GM23338 (cell line): ENCODE results near the gene USP6. TPM values are rescaled to one million over a fixed set of nuclear protein-coding genes. Genes with fewer than 3 reads are reported as not detected.
"Not testable (repeated sequence)": the region's sequence is repeated elsewhere in the genome, so short reads cannot be mapped to it uniquely, and the experiment has no call there.

Experiments
- ATAC-seq: fragments of 200-7000 bp; cut with Tn5 transposase; 3 replicates; pipeline ENCODE4 v1.9.1; 2020
- DNase-seq: peaks from one replicate; pipeline ENCODE4 v3.0.0-alpha.2; 2015; ENCODE audit warnings: low spot score
- H2AFZ ChIP-seq: fragments of 200-600 bp; sonication (generic); 2 replicates; pipeline ENCODE4 v1.8.0; 2016; ENCODE audit warnings: antibody characterized with exemption, mild to moderate bottlenecking, moderate library complexity
- H3F3A ChIP-seq: fragments of 200-600 bp; sonication (generic); replicated peaks from 2 replicates; pipeline ENCODE4 v1.8.0; 2017; ENCODE audit warnings: antibody characterized with exemption, mixed run types, low read depth
- H3K27ac ChIP-seq: fragments of 200-600 bp; sonication (generic); 2 replicates; pipeline ENCODE4 v1.6.1; 2016; ENCODE audit warnings: low read depth
- H3K27me3 ChIP-seq: fragments of 200-600 bp; sonication (generic); 2 replicates; pipeline ENCODE4 v1.8.0; 2016; ENCODE audit warnings: mild to moderate bottlenecking, mixed run types, moderate library complexity; ENCODE audit not compliant: insufficient read depth
- H3K36me3 ChIP-seq: fragments of 200-600 bp; sonication (generic); 2 replicates; pipeline ENCODE4 v1.8.0; 2016; ENCODE audit warnings: mild to moderate bottlenecking; ENCODE audit not compliant: insufficient read depth
- H3K4me1 ChIP-seq: fragments of 200-600 bp; sonication (generic); 2 replicates; pipeline ENCODE4 v1.8.0; 2016; ENCODE audit warnings: mild to moderate bottlenecking, moderate library complexity; ENCODE audit not compliant: insufficient read depth
- H3K4me2 ChIP-seq: fragments of 200-600 bp; sonication (generic); 2 replicates; pipeline ENCODE4 v1.7.1; 2017; ENCODE audit warnings: mixed run types
- H3K4me3 ChIP-seq: fragments of 200-600 bp; sonication (generic); 2 replicates; pipeline ENCODE4 v1.6.1; 2016; ENCODE audit warnings: mixed run types
- H3K79me2 ChIP-seq: fragments of 200-600 bp; sonication (generic); replicated peaks from 2 replicates; pipeline ENCODE4 v1.8.0; 2017; ENCODE audit warnings: mild to moderate bottlenecking; ENCODE audit not compliant: insufficient read depth
- H3K9me2 ChIP-seq: fragments of 200-600 bp; sonication (generic); 2 replicates; pipeline ENCODE4 v1.8.0; 2017; ENCODE audit not compliant: insufficient read depth
- H4K20me1 ChIP-seq: fragments of 200-600 bp; sonication (generic); replicated peaks from 2 replicates; pipeline ENCODE4 v1.8.0; 2017; ENCODE audit warnings: mild to moderate bottlenecking; ENCODE audit not compliant: insufficient read depth
- H3K27ac Mint-ChIP-seq: 2 replicates; pipeline ENCODE4 v1.8.0; 2020; ENCODE audit warnings: inconsistent platforms, mild to moderate bottlenecking, moderate library complexity, mixed read lengths
- H3K27me3 Mint-ChIP-seq: 3 replicates; pipeline ENCODE4 v1.8.0; 2022; ENCODE audit warnings: low read depth, mild to moderate bottlenecking, moderate library complexity, mixed read lengths, inconsistent platforms; ENCODE audit not compliant: insufficient read depth, poor library complexity
- H3K36me3 Mint-ChIP-seq: 3 replicates; pipeline ENCODE4 v1.8.0; 2021; ENCODE audit warnings: low read depth, mild to moderate bottlenecking, inconsistent platforms, moderate library complexity, mixed read lengths
- H3K4me1 Mint-ChIP-seq: 3 replicates; pipeline ENCODE4 v1.8.0; 2020; ENCODE audit warnings: mild to moderate bottlenecking, inconsistent platforms, mixed read lengths
- H3K4me3 Mint-ChIP-seq: 3 replicates; pipeline ENCODE4 v1.8.0; 2021; ENCODE audit warnings: moderate library complexity, mild to moderate bottlenecking, inconsistent platforms, mixed read lengths
- H3K9me3 Mint-ChIP-seq: 3 replicates; pipeline ENCODE4 v1.8.0; 2020; ENCODE audit warnings: moderate library complexity, mild to moderate bottlenecking, inconsistent platforms, mixed read lengths
- CREB1 ChIP-seq: fragments of 250-450 bp; sonication (Bioruptor Pico); IDR thresholded peaks from 2 replicates; pipeline ENCODE4 v1.5.0; 2020; ENCODE audit warnings: low read depth, mild to moderate bottlenecking, moderate library complexity
- ETS1 ChIP-seq: IDR thresholded peaks from 2 replicates; pipeline ENCODE4 v1.6.1; 2016; ENCODE audit warnings: antibody characterized with exemption
- EZH2 ChIP-seq: fragments of 200-600 bp; sonication (generic); IDR thresholded peaks from one replicate; pipeline ENCODE4 v1.8.0; 2017; ENCODE audit warnings: antibody characterized with exemption, mild to moderate bottlenecking, low read depth; ENCODE audit not compliant: unreplicated experiment
- EZH2phosphoT487 ChIP-seq: fragments of 200-600 bp; sonication (generic); IDR thresholded peaks from one replicate; pipeline ENCODE4 v1.8.1; 2018; ENCODE audit warnings: antibody characterized with exemption; ENCODE audit not compliant: unreplicated experiment
- JUNB ChIP-seq: IDR thresholded peaks from one replicate; pipeline ENCODE4 v1.6.1; 2016; ENCODE audit warnings: antibody characterized with exemption; ENCODE audit not compliant: unreplicated experiment
- NANOG ChIP-seq: IDR thresholded peaks from 2 replicates; pipeline ENCODE4 v1.6.1; 2016; ENCODE audit warnings: antibody characterized with exemption, borderline replicate concordance
- REST ChIP-seq: IDR thresholded peaks from one replicate; pipeline ENCODE4 v1.6.1; 2018; ENCODE audit warnings: antibody characterized with exemption; ENCODE audit not compliant: unreplicated experiment
- ZNF114 ChIP-seq: fragments of 250-450 bp; sonication (Bioruptor Pico); IDR thresholded peaks from 2 replicates; pipeline ENCODE4 v1.5.0; 2020; ENCODE audit warnings: mild to moderate bottlenecking, moderate library complexity
- polyA plus RNA-seq: library from polyadenylated mRNA; unstranded; fragments of >200 nt; fragmentation: Nextera tagmentation; extraction: Ambion mirVana; gene quantifications from 2 replicates; pipeline ENCODE4 v1.2.1, GENCODE V29; 2016
- total RNA-seq: library from RNA; depleted of rRNA; stranded (reverse); fragments of >200 nt; shearing (Covaris generic); gene quantifications from 2 replicates; pipeline ENCODE4 v1.2.3, GENCODE V29; 2014
- TF ChIP-seq, protein P1 (sequence below), 2 experiments: fragments of 200-600 bp in 1 of 2; sonication (generic) in 1 of 2; conservative IDR thresholded peaks; 2 replicates each; pipeline versions ENCODE4 v1.5.1 to v1.6.1; 2016 to 2017; ENCODE audit warnings: antibody characterized with exemption in 2 of 2, low read depth in 2 of 2, mild to moderate bottlenecking in 2 of 2, moderate library complexity in 1 of 2

Gene USP6
- total and polyA plus RNA-seq, 2 experiments from 2014 or later, result 0.94 to 1.3 TPM

DNA sequence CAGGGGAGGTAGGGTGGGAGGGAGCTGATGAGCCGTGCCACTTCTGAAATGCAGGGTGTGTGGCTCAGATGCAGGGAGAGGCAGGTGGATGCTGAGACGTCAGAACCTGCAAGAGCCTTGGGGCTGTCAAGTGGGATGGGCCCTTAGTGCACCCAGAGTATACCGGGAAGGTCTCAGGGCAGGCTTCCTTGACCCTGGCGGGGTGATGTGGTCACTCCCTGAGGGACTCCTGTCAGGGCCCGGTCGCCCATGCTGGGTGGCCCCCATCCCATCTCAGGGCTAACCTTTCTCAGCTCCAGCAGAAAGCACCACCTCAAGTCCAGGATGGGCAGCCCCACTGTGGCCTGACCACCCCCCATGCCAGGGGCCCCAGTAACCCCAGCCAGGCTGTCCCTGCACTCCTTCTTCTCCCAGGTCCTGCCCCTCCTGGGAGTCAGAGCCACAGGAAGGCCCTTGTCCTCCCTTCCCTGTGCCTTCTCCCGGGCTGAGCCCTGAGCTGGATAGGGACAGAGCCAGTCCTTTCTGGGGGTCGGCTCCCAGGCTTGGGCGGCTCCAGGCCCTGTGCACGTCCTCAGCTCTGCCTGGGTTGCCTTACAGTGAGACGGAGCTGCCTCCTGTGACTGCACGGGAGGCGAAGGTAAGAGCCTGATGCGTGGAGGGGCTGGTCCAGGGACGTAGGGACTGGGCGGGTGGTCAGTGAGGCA lies 16.1 kb downstream of the USP6 start:
- not testable (repeated sequence) for H3K4me3 Mint-ChIP-seq, DNase-seq, H3K27me3 Mint-ChIP-seq

DNA sequence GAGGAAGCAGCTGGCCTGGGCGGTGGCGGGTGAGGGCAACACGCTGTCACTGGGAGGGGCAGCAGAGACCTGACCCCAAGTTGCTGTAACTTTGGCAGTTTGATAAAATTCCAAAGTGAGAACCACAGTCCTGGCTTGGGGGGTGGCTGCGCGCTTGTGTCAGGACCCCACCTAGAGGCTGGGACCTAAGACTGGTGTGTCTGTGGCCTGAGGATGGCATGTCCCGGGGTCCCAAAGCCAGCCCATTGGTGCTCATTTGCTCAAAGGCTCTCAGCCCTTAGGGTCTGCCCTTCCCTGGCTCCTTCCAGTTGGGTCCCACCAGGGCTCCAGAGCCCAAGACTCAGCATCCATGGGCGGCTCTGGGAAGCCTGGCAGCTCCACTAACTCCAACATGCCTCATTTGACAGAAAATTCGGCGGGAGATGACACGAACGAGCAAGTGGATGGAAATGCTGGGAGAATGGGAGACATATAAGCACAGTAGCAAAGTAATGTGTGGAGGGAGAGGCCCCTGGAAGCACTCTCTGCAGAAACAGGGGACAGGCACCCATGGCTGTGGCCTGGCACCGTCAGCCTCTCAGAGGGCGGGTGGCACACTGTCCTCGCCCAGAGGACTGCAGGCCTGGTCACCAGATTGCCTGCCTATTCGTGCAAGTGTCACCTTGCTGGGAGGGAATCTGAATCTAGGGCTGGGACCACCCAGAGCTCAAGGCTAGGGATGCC lies 16.8 kb downstream of the USP6 start:
- not testable (repeated sequence) for H3K27me3 Mint-ChIP-seq, H3F3A ChIP-seq, H3K4me3 ChIP-seq, H3K9me3 Mint-ChIP-seq, H3K4me1 Mint-ChIP-seq, H3K4me2 ChIP-seq, DNase-seq, H3K36me3 ChIP-seq, H3K27ac ChIP-seq, H3K4me3 Mint-ChIP-seq, H3K79me2 ChIP-seq, H3K9me2 ChIP-seq, H2AFZ ChIP-seq, H3K27me3 ChIP-seq, H3K27ac Mint-ChIP-seq, ATAC-seq, H3K36me3 Mint-ChIP-seq, H4K20me1 ChIP-seq, H3K4me1 ChIP-seq

More for the DNA sequence above, 16.1 kb downstream of the USP6 start:
- not testable (repeated sequence) for H4K20me1 ChIP-seq, ATAC-seq, H3K4me3 ChIP-seq, H3K4me2 ChIP-seq, H3F3A ChIP-seq, H3K4me1 ChIP-seq, H3K27ac Mint-ChIP-seq, H3K27ac ChIP-seq, H3K9me2 ChIP-seq, H3K9me3 Mint-ChIP-seq, H3K4me1 Mint-ChIP-seq, H3K27me3 ChIP-seq, H3K79me2 ChIP-seq, H3K36me3 Mint-ChIP-seq, H3K36me3 ChIP-seq, H2AFZ ChIP-seq

- H3K9me2 ChIP-seq, result no peaks in the 10 kb centered on the region
- H3K27ac ChIP-seq, result no peak overlapping the region
- no peaks in the 10 kb centered on the region for H3F3A ChIP-seq
- Mint-ChIP-seq H3K27ac (no peak overlapping the region), H3K36me3 (no peaks in the 10 kb centered on the region), H3K4me1 (no peaks in the 10 kb centered on the region), H3K9me3 (no peaks in the 10 kb centered on the region; the same call in 2 of the 3 replicates), H3K27me3 (peaks cover 6% of the 10 kb centered on the region), H3K4me3 (no peak overlapping the region)
- H3K27me3 ChIP-seq, result no peaks in the 10 kb centered on the region
- H3K4me1 ChIP-seq, result no peaks in the 10 kb centered on the region
- ATAC-seq (no peak), DNase-seq (no peak)
- no peaks in the 10 kb centered on the region for H4K20me1 ChIP-seq
- H3K4me3 ChIP-seq, result no peak overlapping the region
- no peak overlapping the region for H3K4me2 ChIP-seq
- H2AFZ ChIP-seq, result no peak overlapping the region
- no peaks in the 10 kb centered on the region for H3K79me2 ChIP-seq
- H3K36me3 ChIP-seq, result no peaks in the 10 kb centered on the region
- TF ChIP-seq JUNB (no peak), NANOG (no peak), CREB1 (CRISPR knock-in tag) (no peak), REST (no peak), EZH2phosphoT487 (no peak), EZH2 (no peak), ETS1 (no peak), ZNF114 (CRISPR knock-in tag) (no peak)
- TF ChIP-seq, protein P1, sequence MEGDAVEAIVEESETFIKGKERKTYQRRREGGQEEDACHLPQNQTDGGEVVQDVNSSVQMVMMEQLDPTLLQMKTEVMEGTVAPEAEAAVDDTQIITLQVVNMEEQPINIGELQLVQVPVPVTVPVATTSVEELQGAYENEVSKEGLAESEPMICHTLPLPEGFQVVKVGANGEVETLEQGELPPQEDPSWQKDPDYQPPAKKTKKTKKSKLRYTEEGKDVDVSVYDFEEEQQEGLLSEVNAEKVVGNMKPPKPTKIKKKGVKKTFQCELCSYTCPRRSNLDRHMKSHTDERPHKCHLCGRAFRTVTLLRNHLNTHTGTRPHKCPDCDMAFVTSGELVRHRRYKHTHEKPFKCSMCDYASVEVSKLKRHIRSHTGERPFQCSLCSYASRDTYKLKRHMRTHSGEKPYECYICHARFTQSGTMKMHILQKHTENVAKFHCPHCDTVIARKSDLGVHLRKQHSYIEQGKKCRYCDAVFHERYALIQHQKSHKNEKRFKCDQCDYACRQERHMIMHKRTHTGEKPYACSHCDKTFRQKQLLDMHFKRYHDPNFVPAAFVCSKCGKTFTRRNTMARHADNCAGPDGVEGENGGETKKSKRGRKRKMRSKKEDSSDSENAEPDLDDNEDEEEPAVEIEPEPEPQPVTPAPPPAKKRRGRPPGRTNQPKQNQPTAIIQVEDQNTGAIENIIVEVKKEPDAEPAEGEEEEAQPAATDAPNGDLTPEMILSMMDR (conservative IDR thresholded peaks at IDR 0.05; ENCODE audit: low read depth in 2 of 2), result no peak
Observed at GRCh38 chr17:5133311-5133710, 17.5 kb downstream of the USP6 start.
